ENCODE measurements around the gene KCNJ6. TPM values are rescaled to one million over a fixed set of nuclear protein-coding genes. Genes with fewer than 3 reads are reported as not detected.

Gene KCNJ6
- total RNA-seq, 1 donor from 2014 or later = not detected

DNA sequence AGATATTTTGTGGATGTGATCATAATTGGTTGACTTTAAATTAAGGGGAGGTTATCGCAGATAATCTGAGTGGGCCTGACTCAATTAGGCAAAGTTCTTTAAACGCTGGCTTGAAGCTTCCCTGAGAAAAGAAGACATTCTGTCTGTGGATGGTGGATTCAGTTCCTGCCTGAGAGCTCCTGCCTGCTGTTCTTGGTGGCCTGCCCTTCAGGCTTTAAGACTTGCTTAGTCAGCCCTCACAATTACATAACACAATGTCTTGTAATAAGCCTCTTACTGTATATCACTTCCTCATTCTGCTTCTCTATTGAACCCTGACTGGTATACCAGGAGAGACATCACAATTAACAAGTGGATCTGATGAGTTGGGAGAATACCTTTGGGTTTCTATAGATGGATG, 50.2 kb downstream of the KCNJ6 start:
- DNase-seq (ENCODE audit: low read depth in 2 of 2) = no peak

DNA sequence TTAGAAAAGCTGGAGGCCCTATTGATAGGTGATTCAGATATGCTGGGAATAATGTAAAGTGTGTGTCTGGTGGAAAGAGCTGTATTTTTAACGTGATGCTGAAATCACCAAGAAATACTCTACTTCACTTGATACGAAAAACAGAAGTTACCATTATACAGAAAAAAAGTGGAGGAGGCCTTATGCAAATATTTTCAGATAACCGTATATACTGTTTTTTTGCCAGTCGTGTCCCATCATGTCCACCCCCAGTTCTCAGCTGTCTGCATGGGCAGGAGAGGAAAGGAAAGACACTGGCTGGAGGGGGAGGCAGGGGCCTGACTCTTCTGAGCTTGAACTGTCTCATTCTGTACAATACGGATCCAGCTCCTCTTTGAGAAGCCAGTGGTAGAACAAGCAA, 51.1 kb downstream of the KCNJ6 start:
- DNase-seq (ENCODE audit: low read depth in 2 of 2) = no peak

DNA sequence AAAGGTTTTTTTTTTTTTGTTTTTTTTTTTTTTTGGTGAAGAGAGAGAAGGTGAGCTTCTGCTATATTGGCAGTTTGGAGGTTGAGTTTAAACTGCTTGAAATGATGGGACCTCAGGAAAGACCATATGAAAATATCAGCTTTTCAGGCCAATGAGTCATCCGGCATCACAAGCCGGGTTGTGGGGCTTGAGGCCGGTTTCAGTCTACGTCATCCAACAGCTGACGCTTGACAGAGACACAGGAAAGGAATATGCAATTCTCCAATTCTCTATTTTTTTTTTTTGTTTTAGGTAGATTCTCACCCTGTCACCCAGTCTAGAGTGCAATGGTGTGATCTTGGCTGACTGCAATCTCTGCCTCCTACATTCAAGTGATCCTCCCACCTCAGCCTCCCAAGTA, 52.4 kb downstream of the KCNJ6 start:
- DNase-seq (ENCODE audit: low read depth in 2 of 2) = no peak

DNA sequence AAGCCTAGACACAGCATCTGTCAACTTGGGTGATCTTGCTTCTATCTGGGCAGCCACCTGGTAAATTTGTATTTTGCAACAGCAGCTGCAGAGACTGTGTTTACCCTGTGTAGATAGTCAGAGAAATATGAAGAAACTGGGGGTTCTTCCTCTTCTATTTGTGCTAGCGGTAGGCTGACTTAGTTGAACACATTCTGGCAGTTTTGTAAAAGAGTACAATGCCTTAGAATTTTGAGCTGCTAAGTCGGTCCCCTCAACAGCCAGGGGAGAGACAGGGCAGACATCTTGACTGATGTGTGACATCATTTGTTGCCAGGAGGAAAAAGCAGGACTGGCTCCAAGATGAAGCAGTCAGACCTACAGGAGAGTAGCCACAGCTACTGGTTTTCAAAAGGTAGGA, 53.7 kb downstream of the KCNJ6 start:
- DNase-seq (ENCODE audit: low read depth in 2 of 2) = peak in 1 of 2 donors; percentile 14

DNA sequence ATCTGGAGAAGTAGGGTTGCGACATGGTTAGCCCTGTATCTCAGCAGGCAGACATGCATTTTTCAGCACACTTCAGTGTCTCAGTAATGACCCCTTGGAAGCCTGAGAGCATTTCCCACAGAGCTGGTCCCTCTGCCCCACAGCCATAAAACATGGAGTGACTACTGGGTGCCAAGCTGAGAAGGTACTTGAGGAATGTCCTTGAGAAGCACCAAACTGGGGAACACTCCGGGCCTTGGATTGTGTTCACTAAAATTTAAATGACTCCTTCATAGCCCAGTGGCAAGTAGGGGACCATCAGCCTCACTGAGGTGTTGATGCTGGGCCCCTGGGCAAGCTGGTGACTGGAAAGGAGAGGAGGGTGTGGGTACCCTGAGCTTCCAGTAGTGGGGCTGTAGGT, 54.7 kb downstream of the KCNJ6 start:
- DNase-seq (ENCODE audit: low read depth in 2 of 2) = no peak

DNA sequence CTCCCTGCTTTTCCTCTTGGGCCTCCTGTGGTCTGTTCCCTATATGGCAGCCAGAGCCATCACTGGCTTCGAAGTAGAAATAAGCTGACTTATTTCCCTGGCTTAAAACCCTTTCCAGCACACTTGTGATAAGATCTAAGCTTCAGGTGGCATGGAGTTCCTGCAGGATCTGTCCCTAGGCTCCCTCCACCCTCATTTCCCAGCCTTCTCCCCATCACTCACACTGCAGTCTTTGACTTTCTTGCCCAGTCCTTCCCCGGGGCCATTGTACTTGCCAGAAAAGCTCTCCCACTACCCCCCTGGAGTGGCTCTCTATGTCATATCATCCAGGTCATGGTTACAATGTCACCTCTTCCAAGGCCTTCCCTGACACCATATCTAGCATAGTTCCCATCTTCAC, 55.8 kb downstream of the KCNJ6 start:
- no peak for DNase-seq (ENCODE audit: low read depth in 2 of 2)

DNA sequence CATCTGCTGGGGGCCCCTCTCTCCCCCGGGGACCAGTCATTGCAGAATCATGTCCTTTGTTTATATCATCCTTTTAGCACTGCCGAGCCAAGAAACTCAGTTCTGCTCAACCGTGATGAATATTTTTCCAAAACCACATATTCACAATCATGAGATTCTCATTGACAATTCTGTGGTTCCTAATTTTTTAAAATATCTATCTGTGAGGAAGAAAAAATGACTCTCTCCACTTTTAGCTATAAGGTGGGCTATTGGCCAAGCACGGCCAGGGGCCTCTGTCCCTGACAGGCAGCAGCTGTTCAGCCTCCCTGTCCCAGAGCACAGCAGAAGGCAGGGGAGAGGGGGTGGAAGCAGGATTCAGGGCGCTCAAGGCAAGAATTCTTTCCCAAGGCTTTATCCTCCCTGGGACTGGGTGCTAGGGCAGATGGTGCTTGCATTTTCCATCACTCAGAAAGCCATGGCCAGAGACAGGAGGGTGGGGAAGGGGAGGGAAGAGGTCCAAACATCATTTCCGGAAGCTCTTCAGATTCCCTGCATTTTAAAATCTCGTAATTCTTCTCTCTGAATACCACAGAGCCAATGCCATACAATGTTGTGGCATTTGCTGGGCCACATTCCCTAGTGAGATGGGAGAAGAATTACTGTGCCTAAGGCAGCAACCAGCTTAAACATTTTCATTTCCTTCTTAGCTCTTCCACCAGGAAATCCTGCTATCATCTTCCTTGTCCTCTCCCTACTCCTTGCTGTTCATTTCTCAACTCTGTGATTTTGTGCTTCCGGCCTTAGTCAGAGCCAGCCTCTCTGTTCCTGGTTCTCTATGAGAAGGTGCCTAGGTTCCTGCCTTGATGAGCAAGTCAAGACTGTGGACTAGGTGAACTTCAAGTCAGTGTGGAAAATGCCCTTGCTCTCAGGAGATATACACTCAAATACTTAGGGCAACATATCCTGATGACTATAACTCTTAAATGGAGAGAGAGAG, 60.3 kb downstream of the KCNJ6 start:
- DNase-seq (ENCODE audit: low read depth in 2 of 2) = no peak

DNA sequence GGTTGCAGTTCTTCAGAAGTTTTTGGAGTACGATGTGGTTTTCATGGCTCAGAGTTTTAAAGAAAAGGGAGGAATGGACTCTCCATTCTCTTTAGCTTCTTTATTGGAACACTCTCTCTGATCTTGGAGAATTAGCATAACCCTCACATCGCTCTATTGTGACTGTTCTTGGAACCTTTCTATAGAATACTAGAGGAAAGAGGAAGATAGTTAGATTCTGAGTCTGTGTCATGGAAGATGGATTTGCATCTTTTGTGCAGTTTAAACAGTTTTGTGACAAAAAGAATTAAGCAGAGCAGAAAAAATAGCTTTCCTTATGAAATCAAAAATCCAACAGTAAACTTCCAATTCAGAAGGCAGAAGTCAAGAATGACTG, 61.0 kb downstream of the KCNJ6 start:
- DNase-seq (ENCODE audit: low read depth in 2 of 2) = no peak

DNA sequence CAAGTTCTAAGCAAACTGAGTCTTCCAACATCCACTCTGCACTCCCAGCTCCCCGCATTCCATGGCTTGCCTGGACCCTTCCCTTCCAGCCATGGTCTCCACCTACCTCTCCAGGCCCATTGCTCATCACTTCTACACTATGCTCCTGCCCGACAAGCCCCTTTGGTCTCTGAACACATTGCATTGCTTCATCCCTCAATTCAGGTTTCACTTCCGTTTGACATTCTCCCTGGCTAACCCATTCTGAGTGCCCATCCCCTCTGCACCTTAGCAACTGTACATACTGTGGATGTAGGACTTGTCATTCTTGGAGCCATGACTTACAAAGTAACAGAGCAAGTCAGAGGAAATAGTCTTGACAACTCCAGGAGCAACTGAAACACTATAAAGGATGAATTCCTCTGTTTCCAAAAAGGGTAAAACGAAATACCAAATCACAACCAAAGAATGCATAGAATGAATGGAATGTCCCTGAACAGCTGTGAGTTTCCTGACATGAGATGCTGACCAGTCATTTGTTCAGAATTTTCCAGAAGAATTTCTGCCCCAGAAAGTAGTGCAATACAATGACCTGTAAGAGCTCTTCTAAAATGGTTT, 66.7 kb downstream of the KCNJ6 start:
- peak; percentile 33 to 40 for DNase-seq (ENCODE audit: low read depth in 2 of 2)

DNA sequence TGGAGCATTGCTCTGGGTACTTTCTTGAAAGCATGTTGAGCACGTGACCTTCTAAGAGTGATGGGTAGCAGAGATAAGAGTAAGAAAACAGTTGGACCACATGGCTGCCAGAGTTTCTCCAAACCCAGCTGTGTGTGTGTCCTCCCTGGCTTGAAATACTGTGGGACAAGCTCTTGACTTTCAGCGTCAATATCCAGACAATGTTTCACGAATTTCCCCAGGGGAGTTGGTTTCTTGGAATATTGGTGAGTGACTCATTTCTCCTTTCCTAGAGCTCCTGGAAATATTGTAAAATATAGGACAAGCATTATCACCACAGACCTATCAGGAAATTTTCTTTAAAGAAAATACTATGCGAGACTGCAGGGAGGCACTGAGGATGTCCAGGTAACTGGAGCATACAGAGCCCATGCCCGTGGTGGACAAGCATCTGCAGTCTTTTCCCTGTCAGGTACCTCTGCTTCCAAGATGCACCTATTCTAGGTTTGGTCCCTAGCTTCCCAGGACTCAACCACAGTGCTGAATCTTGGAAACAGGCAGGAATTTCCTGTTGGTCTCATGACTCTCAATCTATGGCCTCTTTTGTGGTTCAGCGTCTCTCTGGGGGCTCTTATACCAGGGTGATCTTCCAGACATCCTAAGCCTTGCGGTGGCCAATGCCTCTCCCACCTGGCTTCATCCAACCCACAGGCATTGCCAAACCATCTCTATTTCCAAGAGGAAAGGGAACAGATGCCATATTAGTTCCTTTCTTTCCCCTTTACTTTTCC, 67.4 kb downstream of the KCNJ6 start:
- DNase-seq (ENCODE audit: low read depth in 2 of 2) = peak in 1 of 2 donors; percentile 21

DNA sequence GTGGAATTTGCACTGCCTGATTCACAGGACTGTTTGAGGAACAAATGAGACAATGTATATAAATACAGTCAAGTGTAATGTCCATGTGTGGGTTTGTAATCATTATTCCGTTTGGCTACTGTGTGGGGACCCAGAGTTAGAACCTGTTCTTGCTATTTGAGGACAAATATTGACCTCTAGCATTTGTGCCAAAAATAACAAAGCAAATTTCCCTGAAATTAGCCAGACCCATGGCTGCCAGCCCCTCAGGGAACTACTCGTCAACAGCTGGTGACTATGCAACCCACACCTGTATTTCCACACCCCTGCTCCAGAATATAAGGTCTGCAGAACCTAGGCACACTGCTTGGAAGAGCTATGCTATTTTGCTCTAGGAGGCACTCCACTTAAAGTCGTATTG, 70.7 kb downstream of the KCNJ6 start:
- DNase-seq (ENCODE audit: low read depth in 2 of 2) = no peak

DNA sequence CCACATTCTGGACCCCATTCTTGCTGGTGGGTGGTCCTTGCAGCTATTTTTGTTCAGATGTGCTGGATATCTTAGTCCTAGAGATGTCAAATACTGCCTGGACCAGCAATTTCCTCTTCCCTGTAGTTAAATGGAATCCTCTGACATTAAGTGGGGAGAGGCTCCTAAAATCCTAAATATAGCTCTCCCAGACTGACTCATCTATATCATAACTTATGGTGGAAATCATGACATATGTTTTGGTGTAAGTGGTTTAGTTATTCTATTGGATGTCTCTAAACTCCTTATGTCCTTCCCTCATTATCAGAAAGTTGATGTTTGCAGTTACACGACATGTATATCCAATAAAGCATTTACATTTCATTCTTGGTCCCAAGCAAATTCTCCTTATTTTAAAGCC, 73.1 kb downstream of the KCNJ6 start:
- DNase-seq (ENCODE audit: low read depth in 2 of 2) = no peak

DNA sequence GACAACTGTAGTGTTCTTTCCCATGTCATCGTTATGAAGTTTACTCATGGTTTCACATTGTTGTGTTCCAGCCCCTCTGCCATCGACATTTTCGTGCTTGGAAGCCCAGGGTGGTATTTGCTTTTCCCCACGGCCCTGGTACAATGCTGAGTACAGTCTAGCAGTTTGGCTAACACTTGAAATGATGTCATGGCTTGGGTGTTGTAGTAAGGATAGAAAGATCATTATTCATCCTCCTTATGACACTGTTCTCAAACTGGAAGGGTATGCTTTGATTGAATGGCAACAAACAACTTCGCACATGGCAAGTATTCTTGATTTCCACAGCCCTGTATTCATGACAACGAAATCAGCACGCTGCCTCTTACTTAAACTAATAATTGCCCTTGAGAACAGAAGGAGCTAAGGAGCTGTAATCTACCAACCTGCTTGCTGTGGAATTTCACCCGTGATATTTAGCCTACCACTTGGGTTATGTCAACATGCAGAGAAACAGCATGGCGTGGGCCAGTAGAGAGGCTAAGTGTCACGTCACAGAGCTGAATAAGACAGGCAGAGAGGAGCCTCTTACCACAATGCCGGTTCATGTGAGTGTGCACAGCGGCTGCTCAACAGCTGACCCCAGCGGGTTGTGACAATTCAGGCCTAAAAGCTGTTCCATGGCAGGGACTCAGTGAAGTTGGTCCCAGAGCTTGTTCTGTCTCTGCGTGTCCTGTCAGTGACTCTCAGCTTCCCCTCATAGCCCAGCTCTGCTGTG, 73.9 kb downstream of the KCNJ6 start:
- no peak for DNase-seq (ENCODE audit: low read depth in 2 of 2)

DNA sequence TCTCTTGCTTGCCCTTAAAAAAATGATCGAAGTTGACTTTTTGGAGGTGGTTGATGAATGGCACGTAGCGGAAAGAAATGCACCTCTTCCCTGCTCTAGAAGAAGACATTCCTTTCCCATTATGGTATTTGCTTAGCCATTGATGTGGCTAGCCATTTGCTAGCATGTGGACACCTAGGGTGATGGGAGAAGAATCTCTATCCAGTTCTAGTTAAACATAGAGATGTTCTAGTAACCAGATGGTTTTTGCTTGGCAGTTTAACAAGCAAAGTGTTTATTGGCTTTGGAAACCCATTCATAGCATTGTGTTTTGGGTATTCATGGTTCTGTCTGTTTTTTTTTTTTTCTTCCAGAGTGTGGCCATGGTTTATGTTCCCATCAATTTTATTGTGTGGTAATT, 78.9 kb downstream of the KCNJ6 start:
- no peak for DNase-seq (ENCODE audit: low read depth in 2 of 2)

DNA sequence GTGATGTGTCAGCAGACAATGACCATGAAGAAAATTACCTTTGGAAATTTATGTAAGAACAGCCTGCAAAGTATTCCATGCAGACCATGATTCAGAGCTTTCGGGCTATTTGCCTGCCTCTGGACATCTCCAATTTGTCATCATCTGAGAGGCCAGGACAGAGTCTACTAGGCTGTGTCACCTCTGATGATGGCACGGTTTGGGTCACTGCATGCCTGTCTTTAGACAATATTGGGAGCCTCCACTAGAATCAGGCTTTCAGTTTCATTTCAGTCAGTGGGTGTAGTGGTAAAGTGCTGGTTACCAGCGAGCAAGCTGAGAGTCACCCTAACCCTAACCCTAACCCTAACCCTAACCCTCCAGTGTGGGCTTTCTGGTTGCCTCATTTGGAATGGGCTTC, 80.8 kb downstream of the KCNJ6 start:
- no peak for DNase-seq (ENCODE audit: low read depth in 2 of 2)

DNA sequence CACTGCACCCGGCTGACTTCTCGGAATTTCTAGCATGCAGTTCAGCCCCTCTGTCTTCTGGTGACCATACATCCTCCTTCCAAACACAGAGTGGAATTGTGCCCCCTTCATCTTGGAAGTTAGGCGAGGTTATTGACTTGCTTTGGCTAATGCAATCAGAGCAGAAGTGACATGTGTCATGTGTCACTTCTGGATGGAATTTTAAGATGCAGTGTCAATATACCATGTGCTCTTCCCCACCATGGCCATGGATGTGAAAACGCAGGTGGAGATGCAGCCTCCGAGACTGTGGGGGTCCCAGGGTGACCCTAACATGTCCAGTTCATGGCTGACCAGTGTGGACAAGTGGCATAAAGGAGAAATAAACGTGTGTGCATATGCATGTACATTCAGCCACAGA, 83.0 kb downstream of the KCNJ6 start:
- DNase-seq (ENCODE audit: low read depth in 2 of 2) = no peak

DNA sequence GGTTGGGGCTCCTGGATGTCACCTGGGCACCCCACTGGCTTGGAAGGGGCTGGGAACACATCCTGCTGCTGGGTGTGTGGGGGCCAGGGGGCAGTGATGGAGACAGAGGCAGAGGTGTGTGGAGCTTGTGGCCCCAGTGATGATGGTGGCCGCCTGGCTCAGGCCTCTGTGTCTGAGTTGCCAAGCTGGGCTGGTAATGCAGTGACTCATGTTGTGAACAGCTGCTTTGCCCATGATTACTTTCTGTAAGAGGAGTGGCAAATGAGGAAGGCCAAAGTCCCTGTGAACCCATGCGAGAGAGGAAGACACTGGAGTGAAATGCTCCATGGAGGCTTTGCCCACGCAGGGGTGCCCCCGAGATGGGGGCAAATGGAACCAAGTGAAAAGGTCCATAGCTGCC, 86.8 kb downstream of the KCNJ6 start:
- no peak for DNase-seq (ENCODE audit: low read depth in 2 of 2)

DNA sequence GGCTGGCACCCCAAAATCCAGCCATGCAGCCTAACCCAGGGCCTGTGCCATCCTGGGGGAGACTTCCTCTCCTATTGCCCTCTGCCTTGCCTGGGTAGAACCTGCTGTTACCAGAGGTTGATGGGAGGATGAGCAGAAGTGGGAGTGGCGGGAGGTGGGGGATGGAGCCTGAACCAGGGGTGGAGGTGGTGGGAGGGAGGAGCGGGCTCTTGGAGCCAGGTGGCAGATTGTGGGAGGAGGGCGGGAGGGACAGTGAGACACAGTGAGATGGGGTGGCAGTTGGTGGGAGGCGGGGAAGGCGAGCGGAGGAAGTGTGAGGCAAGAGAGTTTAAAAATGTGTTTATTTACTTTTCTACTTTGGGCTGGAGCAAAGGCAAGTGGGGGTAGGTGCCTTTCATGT, 87.3 kb downstream of the KCNJ6 start:
- no peak for DNase-seq (ENCODE audit: low read depth in 2 of 2)

DNA sequence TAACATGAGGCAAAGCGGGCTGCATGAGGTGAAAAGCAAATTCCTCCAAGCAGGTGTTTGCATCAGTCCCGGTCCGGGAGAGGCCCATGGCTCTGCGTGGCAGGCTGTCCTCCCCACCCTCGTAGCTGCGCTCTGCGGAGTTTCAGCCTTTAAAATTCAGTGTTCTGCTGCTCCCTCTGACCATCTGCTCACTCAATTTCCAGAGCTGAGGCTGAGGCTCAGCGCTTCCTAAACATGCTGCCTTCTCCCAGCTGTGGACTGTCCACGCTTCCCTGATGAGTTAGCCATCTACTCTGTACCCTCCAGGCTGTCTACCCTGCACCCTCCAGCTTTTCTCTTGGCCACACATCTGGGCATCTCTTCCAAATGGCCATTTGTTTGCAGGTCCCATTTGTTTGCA, 87.7 kb downstream of the KCNJ6 start:
- DNase-seq (ENCODE audit: low read depth in 2 of 2) = no peak

DNA sequence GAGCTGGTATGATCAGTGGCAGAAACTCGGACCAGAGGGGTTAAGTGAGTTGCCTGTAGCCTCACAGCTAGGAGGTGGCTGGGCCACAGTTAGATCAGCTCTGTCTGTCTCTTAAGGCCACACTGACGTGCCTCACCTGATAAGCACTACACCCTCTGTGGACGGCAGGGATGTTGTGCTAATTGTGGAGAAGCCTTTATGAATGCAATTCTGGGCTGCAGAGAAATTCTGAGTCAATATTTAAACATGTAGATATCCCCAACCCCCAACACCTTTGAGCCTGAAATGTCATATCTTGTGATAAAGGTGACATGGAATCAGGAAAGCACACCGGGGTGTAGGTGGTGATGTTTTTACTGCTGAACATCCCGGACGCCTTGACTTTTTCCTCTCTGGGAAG, 88.3 kb downstream of the KCNJ6 start:
- DNase-seq (ENCODE audit: low read depth in 2 of 2) = no peak

DNA sequence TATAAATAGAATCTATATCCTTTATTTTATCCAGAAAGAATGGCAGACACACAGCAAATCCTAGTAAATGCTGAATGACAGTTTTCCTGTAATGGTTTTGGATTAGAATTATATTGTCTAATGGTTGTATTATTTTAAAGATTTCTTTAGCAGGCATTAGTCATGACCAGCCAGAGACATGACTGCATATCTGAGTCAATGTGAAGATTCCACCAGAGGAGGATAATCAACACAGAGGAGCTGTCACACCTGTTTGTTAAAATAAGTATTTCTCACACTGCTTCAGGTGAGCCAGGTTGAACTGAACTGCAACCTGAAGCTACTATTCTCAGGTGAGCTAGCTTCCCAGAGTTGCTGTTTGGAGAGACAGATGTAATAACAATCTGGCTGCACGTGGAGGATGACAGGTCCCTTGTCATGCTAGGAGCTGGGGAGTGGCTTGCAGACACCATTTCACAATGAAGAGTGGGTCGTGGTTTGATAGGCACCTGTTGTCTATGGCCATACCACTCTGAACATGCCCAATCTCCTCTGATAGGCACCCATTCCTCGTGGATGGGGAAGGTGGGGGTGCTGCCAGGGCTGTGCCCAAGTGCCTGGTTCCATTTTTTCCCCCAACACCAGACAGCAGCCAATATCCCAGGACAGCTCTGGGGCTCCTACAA, 94.3 kb downstream of the KCNJ6 start:
- DNase-seq (ENCODE audit: low read depth in 2 of 2) = no peak
